Vagina (tissue), 2 donors: ENCODE results near the gene TRABD2B.

Experiments used
- CTCF ChIP-seq, 3 experiments: fragments of 450-650 bp in 2 of 3; fragments of 200-600 bp in 1 of 3; sonication (generic) in 1 of 3; IDR thresholded peaks; one replicate each; pipeline ENCODE4 v1.5.1; 2017 to 2019; ENCODE audit warnings: antibody characterized with exemption in 3 of 3, mild to moderate bottlenecking in 2 of 3, moderate library complexity in 2 of 3
- POLR2A ChIP-seq, 2 donors: fragments of 450-650 bp; IDR thresholded peaks; one replicate each; pipeline ENCODE4 v1.6.1; 2017; ENCODE audit warnings: antibody characterized with exemption in 2 of 2, mild to moderate bottlenecking in 2 of 2, moderate library complexity in 2 of 2
- POLR2AphosphoS5 ChIP-seq, 2 donors: sonication (generic); formaldehyde crosslinking; IDR thresholded peaks; one replicate each; pipeline ENCODE4 v1.9.0; 2017; ENCODE audit warnings: antibody characterized with exemption in 2 of 2, mild to moderate bottlenecking in 2 of 2, low read depth in 1 of 2; ENCODE audit not compliant: insufficient read depth in 1 of 2

- no peak for TF ChIP-seq POLR2AphosphoS5 (IDR thresholded peaks at IDR 0.05; ENCODE audit: insufficient read depth in 1 of 2, low read depth in 1 of 2)
- no peak for TF ChIP-seq POLR2A (IDR thresholded peaks at IDR 0.05)
- no peak for TF ChIP-seq CTCF (IDR thresholded peaks at IDR 0.05)
These were observed 142.0 kb downstream of the TRABD2B start for GRCh38 chr1:47855230-47855629.
